ENCODE data around the gene HNRNPA3.

DNA sequence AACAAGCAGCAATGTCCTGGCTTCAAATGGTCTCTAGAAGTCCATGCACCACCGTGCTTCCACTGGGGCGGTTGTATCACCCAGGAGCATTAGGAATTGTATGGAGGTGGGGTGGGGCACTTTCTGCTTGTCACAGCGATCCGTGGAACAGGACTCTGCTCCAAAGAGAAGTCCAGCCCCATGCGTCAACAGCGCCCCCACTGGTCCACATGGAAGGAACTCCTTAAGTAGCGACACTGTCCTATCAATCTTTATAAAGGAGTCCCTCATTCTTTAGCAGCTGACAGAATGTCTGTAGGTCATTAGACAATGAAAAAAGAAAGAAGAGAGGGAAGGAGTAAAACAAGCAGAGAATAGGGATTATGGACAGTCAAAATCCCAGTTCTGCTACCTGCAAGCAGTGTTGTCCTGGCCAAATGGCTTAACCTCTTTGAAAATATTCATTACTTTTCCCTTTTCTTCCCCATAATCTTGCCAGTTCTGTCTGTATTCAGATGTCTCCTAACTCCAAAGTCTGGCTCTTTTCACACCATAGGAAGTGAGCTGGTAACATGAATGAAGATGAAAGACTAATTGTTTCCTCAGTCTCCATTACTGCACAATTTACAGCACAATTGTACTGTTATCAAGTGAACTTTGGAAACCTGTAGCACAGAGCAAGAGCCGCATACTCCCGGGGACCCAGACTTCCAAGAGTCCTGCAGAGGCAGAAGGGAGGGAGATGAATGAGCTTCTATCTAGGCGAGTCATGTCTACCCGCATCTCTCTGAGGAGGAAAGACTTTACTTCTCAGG lies 42.0 kb downstream of the HNRNPA3 start:
- no peak for TF ChIP-seq EZH2phosphoT487 (conservative IDR thresholded peaks at IDR 0.05; ENCODE audit: low read length)
- TF ChIP-seq, protein P1, sequence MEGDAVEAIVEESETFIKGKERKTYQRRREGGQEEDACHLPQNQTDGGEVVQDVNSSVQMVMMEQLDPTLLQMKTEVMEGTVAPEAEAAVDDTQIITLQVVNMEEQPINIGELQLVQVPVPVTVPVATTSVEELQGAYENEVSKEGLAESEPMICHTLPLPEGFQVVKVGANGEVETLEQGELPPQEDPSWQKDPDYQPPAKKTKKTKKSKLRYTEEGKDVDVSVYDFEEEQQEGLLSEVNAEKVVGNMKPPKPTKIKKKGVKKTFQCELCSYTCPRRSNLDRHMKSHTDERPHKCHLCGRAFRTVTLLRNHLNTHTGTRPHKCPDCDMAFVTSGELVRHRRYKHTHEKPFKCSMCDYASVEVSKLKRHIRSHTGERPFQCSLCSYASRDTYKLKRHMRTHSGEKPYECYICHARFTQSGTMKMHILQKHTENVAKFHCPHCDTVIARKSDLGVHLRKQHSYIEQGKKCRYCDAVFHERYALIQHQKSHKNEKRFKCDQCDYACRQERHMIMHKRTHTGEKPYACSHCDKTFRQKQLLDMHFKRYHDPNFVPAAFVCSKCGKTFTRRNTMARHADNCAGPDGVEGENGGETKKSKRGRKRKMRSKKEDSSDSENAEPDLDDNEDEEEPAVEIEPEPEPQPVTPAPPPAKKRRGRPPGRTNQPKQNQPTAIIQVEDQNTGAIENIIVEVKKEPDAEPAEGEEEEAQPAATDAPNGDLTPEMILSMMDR (IDR thresholded peaks at IDR 0.05; ENCODE audit: insufficient read depth, low read length, poor library complexity, severe bottlenecking), result peak; percentile 44
